Natural killer cell (primary cell): ENCODE results near the gene PLEKHA6. TPM values are rescaled to one million over a fixed set of nuclear protein-coding genes. Genes with fewer than 3 reads are reported as not detected.

Source experiments
- ATAC-seq, 3 donors: fragments of 150-1000 bp in 2 of 3; fragments of 200-7000 bp in 1 of 3; cut with Tn5 transposase; 1 replicate in 1 of 3; 2 replicates in 2 of 3; pipeline ENCODE4 v1.10.0; 2021; ENCODE audit warnings: mild to moderate bottlenecking in 2 of 3, moderate library complexity in 2 of 3
- DNase-seq, 2 donors: peaks; one replicate each; pipeline versions ENCODE4 v3.0.0 to v3.0.0-alpha.2; 2013 to 2021; ENCODE audit warnings: mixed read lengths in 1 of 2
- H3K27ac ChIP-seq: one replicate; pipeline ENCODE4 v1.5.1; 2013; ENCODE audit warnings: mild to moderate bottlenecking, low read length
- H3K27me3 ChIP-seq: one replicate; pipeline ENCODE4 v1.6.1; 2013; ENCODE audit warnings: low read length; ENCODE audit not compliant: control insufficient read depth, insufficient read depth
- H3K36me3 ChIP-seq: one replicate; pipeline ENCODE4 v1.6.1; 2013; ENCODE audit warnings: low read length; ENCODE audit not compliant: control insufficient read depth, insufficient read depth
- H3K4me1 ChIP-seq: one replicate; pipeline ENCODE4 v1.6.1; 2013; ENCODE audit warnings: low read length; ENCODE audit not compliant: control insufficient read depth, insufficient read depth
- H3K4me3 ChIP-seq: one replicate; pipeline ENCODE4 v1.5.1; 2013; ENCODE audit warnings: low read length
- H3K9me3 ChIP-seq: one replicate; pipeline ENCODE4 v1.6.1; 2013; ENCODE audit warnings: low read length; ENCODE audit not compliant: control insufficient read depth, insufficient read depth
- H3K27ac Mint-ChIP-seq, 2 donors: one replicate each; pipeline ENCODE4 v1.8.0; 2022; ENCODE audit warnings: mild to moderate bottlenecking in 2 of 2, mixed read lengths in 2 of 2, moderate library complexity in 1 of 2
- H3K27me3 Mint-ChIP-seq, 2 donors: one replicate each; pipeline ENCODE4 v1.8.0; 2022; ENCODE audit warnings: low read depth in 2 of 2, mixed read lengths in 2 of 2
- H3K36me3 Mint-ChIP-seq: one replicate; pipeline ENCODE4 v1.8.0; 2022; ENCODE audit warnings: mixed read lengths
- H3K4me1 Mint-ChIP-seq, 2 donors: one replicate each; pipeline ENCODE4 v1.8.0; 2022; ENCODE audit warnings: mixed read lengths in 2 of 2
- H3K4me3 Mint-ChIP-seq: one replicate; pipeline ENCODE4 v1.8.0; 2022; ENCODE audit warnings: mild to moderate bottlenecking, moderate library complexity, mixed read lengths
- H3K9me3 Mint-ChIP-seq, 2 donors: one replicate each; pipeline ENCODE4 v1.8.0; 2022; ENCODE audit warnings: mixed read lengths in 2 of 2
- CTCF ChIP-seq: fragments of 200-600 bp; IDR thresholded peaks from one replicate; pipeline ENCODE4 v1.8.0; 2022; ENCODE audit warnings: antibody characterized with exemption
- WGBS: methylation state at CpG from one replicate; pipeline ENCODE4 v1.1.7; 2013; ENCODE audit warnings: missing lambda C conversion rate; ENCODE audit not compliant: insufficient coverage; 5-methylcytosine and 5-hydroxymethylcytosine counted together
- intact Hi-C: fragments of 100-400 bp; cut with micrococcal nuclease; formaldehyde crosslinking; loops from one replicate; pipeline ENCODE4 v1.14.2; 2022
- total RNA-seq, 4 donors: library from RNA; stranded (reverse); fragments of 120-200 nt in 1 of 4; gene quantifications; one replicate each; pipeline versions ENCODE4 v1.2.3 to v1.2.4, GENCODE V29; 2013 to 2022

The PLEKHA6 gene
- total RNA-seq, 3 donors from 2014 or later (not counting 1 experiment from before 2014, with no cell fraction given), result 0.10 to 0.43 (median 0.16) TPM

DNA sequence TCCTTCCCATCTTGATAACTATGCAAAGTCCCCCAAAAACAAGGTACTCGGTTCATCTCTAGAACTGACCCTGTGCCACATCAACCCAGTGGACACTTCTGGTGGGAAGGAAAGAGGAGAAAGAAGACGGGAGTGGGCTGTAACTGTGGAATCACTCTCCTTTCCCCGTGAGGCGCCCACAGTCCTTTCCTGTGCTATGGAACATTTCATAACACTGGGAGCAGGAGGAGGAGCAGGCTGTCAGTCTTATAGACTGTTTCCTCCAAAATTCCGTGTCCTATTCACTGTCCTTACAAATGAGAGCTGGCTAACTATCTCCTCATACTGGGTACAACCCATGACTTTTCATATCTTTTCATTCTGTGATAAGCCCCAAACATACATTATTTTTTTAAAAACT is 40.7 kb downstream of the PLEKHA6 start:
- intact Hi-C loops, result no loop called here
- no peaks in the 10 kb centered on the region for H3K9me3 ChIP-seq
- no peaks in the 10 kb centered on the region for H3K36me3 ChIP-seq
- no peaks in the 10 kb centered on the region for H3K4me1 ChIP-seq
- no peak for TF ChIP-seq CTCF
- no peaks in the 10 kb centered on the region for H3K9me3 Mint-ChIP-seq
- H3K4me1 Mint-ChIP-seq, result no peaks in the 10 kb centered on the region
- no peak overlapping the region for H3K4me3 ChIP-seq
- no peak for ATAC-seq
- no peak overlapping the region for H3K4me3 Mint-ChIP-seq
- WGBS, result 80% methylated on average over 5 of the region's 5 CpGs
- H3K27me3 Mint-ChIP-seq, result peaks cover 0 to 9% of the 10 kb centered on the region in 2 donors
- H3K27ac Mint-ChIP-seq, result no peak overlapping the region
- H3K27me3 ChIP-seq, result no peaks in the 10 kb centered on the region
- no peak overlapping the region for H3K27ac ChIP-seq
- no peaks in the 10 kb centered on the region for H3K36me3 Mint-ChIP-seq
- no peak for DNase-seq

DNA sequence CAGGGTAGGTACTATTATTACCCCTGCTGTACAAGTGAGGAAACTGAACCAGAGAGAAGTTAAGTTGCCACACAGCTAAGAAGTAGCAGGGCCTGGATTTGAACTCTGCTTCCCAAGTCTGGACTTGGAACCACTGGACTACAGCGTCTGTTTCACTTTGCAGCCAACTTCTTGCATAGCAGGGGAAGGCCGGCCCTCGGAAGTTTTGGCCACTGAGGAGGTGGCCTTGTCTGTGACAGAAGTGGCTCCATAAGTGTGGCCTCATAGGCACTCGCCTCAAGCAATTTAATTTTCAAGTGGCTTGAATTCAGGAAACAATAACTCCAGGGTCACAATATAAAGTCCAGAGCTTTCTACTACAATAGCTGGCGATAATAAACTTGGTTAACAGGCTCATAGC is 41.4 kb downstream of the PLEKHA6 start:
- no peak overlapping the region for H3K27ac ChIP-seq
- no peaks in the 10 kb centered on the region for H3K36me3 ChIP-seq
- intact Hi-C loops, result no loop called here
- no peaks in the 10 kb centered on the region for H3K27me3 ChIP-seq
- TF ChIP-seq CTCF, result no peak
- Mint-ChIP-seq H3K9me3 (no peaks in the 10 kb centered on the region), H3K27me3 (peaks cover 0 to 13% of the 10 kb centered on the region in 2 donors), H3K36me3 (no peaks in the 10 kb centered on the region), H3K4me1 (no peaks in the 10 kb centered on the region), H3K27ac (no peak overlapping the region), H3K4me3 (no peak overlapping the region)
- H3K4me1 ChIP-seq, result no peaks in the 10 kb centered on the region
- no peak for ATAC-seq
- no peak overlapping the region for H3K4me3 ChIP-seq
- 93% methylated on average over 5 of the region's 5 CpGs for WGBS
- DNase-seq, result no peak
- no peaks in the 10 kb centered on the region for H3K9me3 ChIP-seq

DNA sequence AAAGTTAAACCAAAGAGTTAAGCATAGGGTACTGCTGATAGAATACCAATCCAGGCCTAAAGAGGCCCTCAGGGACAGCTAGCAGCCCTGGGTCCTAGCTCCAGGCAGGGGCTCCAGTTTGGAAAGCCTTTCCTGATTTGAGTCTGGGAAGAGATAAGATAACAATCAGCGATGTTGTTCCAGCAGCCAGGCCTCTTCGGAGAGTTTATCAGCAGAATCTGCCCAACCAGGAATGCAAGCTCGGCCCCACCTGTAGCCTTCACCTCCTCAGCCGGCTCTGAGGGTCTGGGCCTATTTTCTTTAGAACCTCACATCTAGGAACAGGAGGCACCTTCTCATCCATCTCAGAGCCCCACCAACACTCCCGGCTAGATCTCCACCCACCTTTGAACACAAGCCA is 42.6 kb downstream of the PLEKHA6 start:
- H3K4me3 Mint-ChIP-seq, result no peak overlapping the region

More for the DNA sequence above, 42.6 kb downstream of the PLEKHA6 start:
- Mint-ChIP-seq H3K27ac (no peak overlapping the region), H3K9me3 (no peaks in the 10 kb centered on the region), H3K27me3 (peaks cover 0 to 17% of the 10 kb centered on the region in 2 donors), H3K4me1 (no peaks in the 10 kb centered on the region), H3K36me3 (no peaks in the 10 kb centered on the region)
- Histone ChIP-seq H3K9me3 (no peaks in the 10 kb centered on the region), H3K4me1 (no peaks in the 10 kb centered on the region), H3K4me3 (no peak overlapping the region), H3K27ac (no peak overlapping the region), H3K36me3 (no peaks in the 10 kb centered on the region), H3K27me3 (no peaks in the 10 kb centered on the region)
- ATAC-seq (no peak), DNase-seq (no peak)
- WGBS, result 90% methylated on average over 5 of the region's 5 CpGs
- intact Hi-C loops, result no loop called here
- TF ChIP-seq CTCF, result no peak
